Measurements from ENCODE around the gene KCNG2.

KCNG2 gene

GRCh38 chr18:79870301-79871025, 72.7 kb downstream of the KCNG2 start:
- Histone ChIP-seq H3K4me3 (ENCODE audit: insufficient read depth, low read depth, low read length) (no peak overlapping the region), H3K27ac (ENCODE audit: insufficient read depth, low read depth, low read length, poor library complexity, severe bottlenecking) (no peak overlapping the region), H3K27me3 (ENCODE audit: control insufficient read depth, insufficient read depth, low read length, poor library complexity, severe bottlenecking) (no peaks in the 10 kb centered on the region), H3K4me1 (ENCODE audit: control insufficient read depth, insufficient read depth, low read length) (no peaks in the 10 kb centered on the region), H3K9me3 (ENCODE audit: control insufficient read depth, low read length) (no peaks in the 10 kb centered on the region), H3K36me3 (ENCODE audit: control insufficient read depth, insufficient read depth, low read length) (no peaks in the 10 kb centered on the region)
- WGBS, 2 experiments, result 95% methylated on average over 19 of the region's 19 CpGs

GRCh38 chr18:79871026-79871390, 73.3 kb downstream of the KCNG2 start:
- Histone ChIP-seq H3K4me1 (ENCODE audit: control insufficient read depth, insufficient read depth, low read length) (no peaks in the 10 kb centered on the region), H3K27ac (ENCODE audit: insufficient read depth, low read depth, low read length, poor library complexity, severe bottlenecking) (no peak overlapping the region), H3K27me3 (ENCODE audit: control insufficient read depth, insufficient read depth, low read length, poor library complexity, severe bottlenecking) (no peaks in the 10 kb centered on the region), H3K36me3 (ENCODE audit: control insufficient read depth, insufficient read depth, low read length) (no peaks in the 10 kb centered on the region), H3K4me3 (ENCODE audit: insufficient read depth, low read depth, low read length) (no peak overlapping the region), H3K9me3 (ENCODE audit: control insufficient read depth, low read length) (no peaks in the 10 kb centered on the region)
- WGBS, 2 experiments, result 95 to 96% methylated on average over 17 of the region's 17 CpGs

GRCh38 chr18:79871481-79872091, 73.8 kb downstream of the KCNG2 start:
- no peaks in the 10 kb centered on the region for H3K27me3 ChIP-seq (ENCODE audit: control insufficient read depth, insufficient read depth, low read length, poor library complexity, severe bottlenecking)
- no peaks in the 10 kb centered on the region for H3K4me1 ChIP-seq (ENCODE audit: control insufficient read depth, insufficient read depth, low read length)
- WGBS, 2 experiments, result 91% methylated on average over 33 of the region's 33 CpGs
- H3K36me3 ChIP-seq (ENCODE audit: control insufficient read depth, insufficient read depth, low read length), result no peaks in the 10 kb centered on the region
- H3K27ac ChIP-seq (ENCODE audit: insufficient read depth, low read depth, low read length, poor library complexity, severe bottlenecking), result no peak overlapping the region
- no peaks in the 10 kb centered on the region for H3K9me3 ChIP-seq (ENCODE audit: control insufficient read depth, low read length)
- no peak overlapping the region for H3K4me3 ChIP-seq (ENCODE audit: insufficient read depth, low read depth, low read length)

DNA sequence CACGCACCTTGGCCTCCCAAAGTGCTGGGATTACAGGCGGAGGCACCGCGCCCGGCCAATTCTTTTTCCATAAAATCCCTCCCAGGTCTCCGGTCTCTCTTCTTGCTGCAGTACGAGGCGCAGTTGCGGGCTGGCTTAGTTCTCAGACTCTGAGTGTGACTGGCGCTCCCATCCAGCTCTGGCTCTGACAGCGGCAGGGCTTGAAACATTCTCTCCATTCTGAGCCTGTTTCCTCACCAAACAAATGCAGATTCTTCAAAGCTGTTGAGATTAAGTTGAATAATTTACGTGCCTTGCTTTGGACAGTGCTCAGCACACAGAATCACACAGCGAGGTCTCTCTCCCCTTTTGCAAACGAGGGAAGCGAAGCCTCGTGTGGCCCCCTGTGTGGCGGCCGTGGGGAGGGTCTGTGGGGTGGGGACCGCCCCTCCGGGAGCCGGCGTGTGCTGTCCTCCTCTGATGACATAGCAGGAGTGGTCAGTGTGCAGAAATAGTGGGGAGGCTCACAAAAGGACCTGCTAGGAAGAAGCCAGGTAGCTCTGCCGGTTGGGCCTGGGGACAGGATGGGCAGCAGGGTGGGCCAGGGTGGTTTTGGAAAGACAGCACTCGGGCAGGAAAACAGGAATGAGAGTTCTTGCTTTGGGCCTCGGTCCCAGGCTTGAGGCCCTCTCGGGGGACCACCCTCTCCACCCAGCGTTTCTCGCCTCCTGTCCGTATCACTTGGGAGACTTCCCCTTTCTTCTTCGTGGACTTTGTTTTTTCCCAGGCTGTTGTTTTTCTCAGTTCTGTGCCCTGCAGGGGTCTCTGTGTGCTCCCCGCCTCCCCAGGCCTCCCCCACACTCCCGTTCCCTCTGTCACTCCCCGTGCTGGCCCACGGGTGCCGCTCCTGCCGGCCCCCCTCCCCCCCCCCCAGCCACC, 75.0 kb downstream of the KCNG2 start:
- Histone ChIP-seq H3K36me3 (ENCODE audit: control insufficient read depth, insufficient read depth, low read length) (no peaks in the 10 kb centered on the region), H3K27me3 (ENCODE audit: control insufficient read depth, insufficient read depth, low read length, poor library complexity, severe bottlenecking) (no peaks in the 10 kb centered on the region), H3K27ac (ENCODE audit: insufficient read depth, low read depth, low read length, poor library complexity, severe bottlenecking) (no peak overlapping the region), H3K9me3 (ENCODE audit: control insufficient read depth, low read length) (no peaks in the 10 kb centered on the region), H3K4me3 (ENCODE audit: insufficient read depth, low read depth, low read length) (no peak overlapping the region), H3K4me1 (ENCODE audit: control insufficient read depth, insufficient read depth, low read length) (no peaks in the 10 kb centered on the region)
- WGBS, 2 experiments, result 67 to 69% methylated on average over 31 of the region's 36 CpGs

- Histone ChIP-seq H3K36me3 (ENCODE audit: control insufficient read depth, insufficient read depth, low read length) (no peaks in the 10 kb centered on the region), H3K9me3 (ENCODE audit: control insufficient read depth, low read length) (no peaks in the 10 kb centered on the region), H3K4me1 (ENCODE audit: control insufficient read depth, insufficient read depth, low read length) (no peaks in the 10 kb centered on the region), H3K4me3 (ENCODE audit: insufficient read depth, low read depth, low read length) (no peak overlapping the region), H3K27ac (ENCODE audit: insufficient read depth, low read depth, low read length, poor library complexity, severe bottlenecking) (no peak overlapping the region), H3K27me3 (ENCODE audit: control insufficient read depth, insufficient read depth, low read length, poor library complexity, severe bottlenecking) (no peaks in the 10 kb centered on the region)
- WGBS, 2 experiments, result 78 to 79% methylated on average over 34 of the region's 34 CpGs
Measured at GRCh38 chr18:79873449-79874110, 75.8 kb downstream of the KCNG2 start.

- H3K9me3 ChIP-seq (ENCODE audit: control insufficient read depth, low read length), result no peaks in the 10 kb centered on the region
- no peak overlapping the region for H3K4me3 ChIP-seq (ENCODE audit: insufficient read depth, low read depth, low read length)
- no peaks in the 10 kb centered on the region for H3K27me3 ChIP-seq (ENCODE audit: control insufficient read depth, insufficient read depth, low read length, poor library complexity, severe bottlenecking)
- H3K36me3 ChIP-seq (ENCODE audit: control insufficient read depth, insufficient read depth, low read length), result no peaks in the 10 kb centered on the region
- 88% methylated on average over 24 of the region's 24 CpGs for WGBS, 2 experiments
- no peak overlapping the region for H3K27ac ChIP-seq (ENCODE audit: insufficient read depth, low read depth, low read length, poor library complexity, severe bottlenecking)
- H3K4me1 ChIP-seq (ENCODE audit: control insufficient read depth, insufficient read depth, low read length), result no peaks in the 10 kb centered on the region
Measured at GRCh38 chr18:79874553-79875530, 77.1 kb downstream of the KCNG2 start.

GRCh38 chr18:79875531-79875919, 77.8 kb downstream of the KCNG2 start:
- no peaks in the 10 kb centered on the region for H3K4me1 ChIP-seq (ENCODE audit: control insufficient read depth, insufficient read depth, low read length)
- H3K36me3 ChIP-seq (ENCODE audit: control insufficient read depth, insufficient read depth, low read length), result no peaks in the 10 kb centered on the region
- no peak overlapping the region for H3K27ac ChIP-seq (ENCODE audit: insufficient read depth, low read depth, low read length, poor library complexity, severe bottlenecking)
- 91% methylated on average over 15 of the region's 15 CpGs for WGBS, 2 experiments
- no peaks in the 10 kb centered on the region for H3K9me3 ChIP-seq (ENCODE audit: control insufficient read depth, low read length)
- no peaks in the 10 kb centered on the region for H3K27me3 ChIP-seq (ENCODE audit: control insufficient read depth, insufficient read depth, low read length, poor library complexity, severe bottlenecking)
- H3K4me3 ChIP-seq (ENCODE audit: insufficient read depth, low read depth, low read length), result no peak overlapping the region

DNA sequence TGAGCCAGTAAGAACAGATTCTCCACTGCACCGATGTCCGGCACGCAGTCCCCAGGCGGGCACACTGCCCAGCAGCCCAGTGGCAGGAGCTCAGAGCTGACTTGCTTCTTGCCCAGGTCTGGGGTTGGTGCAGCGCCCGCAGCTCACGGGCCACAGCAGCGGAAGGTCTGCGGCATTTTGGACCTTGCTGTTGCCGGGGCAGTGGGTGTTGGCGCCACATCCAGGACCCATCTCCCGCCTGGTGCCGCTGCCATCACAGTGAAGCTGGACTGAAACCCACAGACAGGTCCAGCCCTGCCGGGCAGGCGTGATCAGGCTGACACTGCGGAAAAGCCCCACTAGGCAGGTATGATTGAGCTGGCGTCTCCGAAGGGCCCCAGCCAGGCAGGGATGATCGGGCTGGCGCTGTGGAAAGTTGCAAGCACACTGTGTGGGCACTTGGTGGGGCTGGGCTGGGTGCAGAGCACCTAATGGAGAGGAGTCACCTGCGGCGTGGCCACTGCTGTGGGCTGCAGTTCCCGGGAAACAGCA, 78.3 kb downstream of the KCNG2 start:
- no peak overlapping the region for H3K27ac ChIP-seq (ENCODE audit: insufficient read depth, low read depth, low read length, poor library complexity, severe bottlenecking)

DNA sequence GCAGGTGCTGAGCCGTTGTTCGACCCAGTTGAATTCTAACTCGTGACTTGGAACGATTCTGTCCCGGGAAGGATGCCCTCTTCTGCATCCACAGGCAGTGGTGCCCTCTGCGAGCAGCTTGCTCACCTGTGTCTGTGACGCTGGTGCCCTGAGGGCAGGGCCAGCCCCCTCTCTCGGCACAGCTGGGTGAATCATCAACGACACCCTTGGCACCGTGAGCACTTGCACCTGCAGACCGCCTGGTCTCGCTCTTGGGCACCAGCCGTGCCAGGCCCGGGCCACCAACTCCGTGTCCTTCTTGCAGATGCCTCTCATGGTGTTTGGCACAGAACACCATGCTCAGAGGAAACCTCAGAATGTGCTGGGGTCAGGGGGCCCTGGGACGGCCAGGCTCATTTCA, 78.8 kb downstream of the KCNG2 start:
- Histone ChIP-seq H3K27ac (ENCODE audit: insufficient read depth, low read depth, low read length, poor library complexity, severe bottlenecking) (no peak overlapping the region), H3K4me1 (ENCODE audit: control insufficient read depth, insufficient read depth, low read length) (no peaks in the 10 kb centered on the region), H3K36me3 (ENCODE audit: control insufficient read depth, insufficient read depth, low read length) (no peaks in the 10 kb centered on the region), H3K9me3 (ENCODE audit: control insufficient read depth, low read length) (no peaks in the 10 kb centered on the region), H3K4me3 (ENCODE audit: insufficient read depth, low read depth, low read length) (no peak overlapping the region), H3K27me3 (ENCODE audit: control insufficient read depth, insufficient read depth, low read length, poor library complexity, severe bottlenecking) (no peaks in the 10 kb centered on the region)
- WGBS, 2 experiments, result 91 to 94% methylated on average over 16 of the region's 16 CpGs

More for the DNA sequence above, 78.3 kb downstream of the KCNG2 start:
- Histone ChIP-seq H3K4me1 (ENCODE audit: control insufficient read depth, insufficient read depth, low read length) (no peaks in the 10 kb centered on the region), H3K9me3 (ENCODE audit: control insufficient read depth, low read length) (no peaks in the 10 kb centered on the region), H3K36me3 (ENCODE audit: control insufficient read depth, insufficient read depth, low read length) (no peaks in the 10 kb centered on the region), H3K4me3 (ENCODE audit: insufficient read depth, low read depth, low read length) (no peak overlapping the region), H3K27me3 (ENCODE audit: control insufficient read depth, insufficient read depth, low read length, poor library complexity, severe bottlenecking) (no peaks in the 10 kb centered on the region)
- 82 to 84% methylated on average over 23 of the region's 23 CpGs for WGBS, 2 experiments

Data from ectodermal cell (in vitro differentiated cells).